AG04450 (cell line): ENCODE data around the gene LRRC4B. TPM values are rescaled to one million over a fixed set of nuclear protein-coding genes. Genes with fewer than 3 reads are reported as not detected.

ENCODE experiments used
- CTCF ChIA-PET: fragments of 300-600, 350-600 bp; formaldehyde crosslinking; extraction: SDS; loops from one replicate; lab custom pipeline; 2022; ENCODE audit warnings: antibody characterized with exemption, inconsistent platforms; lab: Charles Lee
- POLR2A ChIA-PET: fragments of 350-600 bp; formaldehyde crosslinking; extraction: SDS; loops from one replicate; lab custom pipeline; 2021; ENCODE audit warnings: antibody characterized with exemption, inconsistent platforms; lab: Yijun Ruan, JAX
- DNase-seq: peaks from one replicate; pipeline ENCODE4 v3.0.0-alpha.2; 2011; ENCODE audit warnings: low read depth, low spot score
- H3K27ac ChIP-seq: one replicate; pipeline ENCODE4 v1.5.1; 2012; ENCODE audit warnings: low read depth, low read length, control low read depth
- H3K27me3 ChIP-seq: one replicate; pipeline ENCODE4 v1.6.0; 2012; ENCODE audit warnings: low read length; ENCODE audit not compliant: control insufficient read depth, insufficient read depth
- H3K4me3 ChIP-seq: 2 replicates; pipeline ENCODE4 v1.5.1; 2011; ENCODE audit warnings: mild to moderate bottlenecking, low read depth, low read length, control low read depth
- H3K9me3 ChIP-seq: 2 replicates; pipeline ENCODE4 v1.5.1; 2012; ENCODE audit warnings: low read length; ENCODE audit not compliant: control insufficient read depth, insufficient read depth
- CTCF ChIP-seq: IDR thresholded peaks from 2 replicates; pipeline ENCODE4 v1.5.1; 2011; ENCODE audit warnings: low read depth, low read length, control low read depth, inconsistent platforms
- polyA plus RNA-seq: library from polyadenylated mRNA; depleted of rRNA; stranded (reverse); fragments of >200 nt; gene quantifications from 2 replicates; pipeline ENCODE4 v1.2.3, GENCODE V29; 2011

The LRRC4B gene
- polyA plus RNA-seq, 1 experiment, result not detected

GRCh38 chr19:50557009-50557613 is 11.1 kb downstream of the LRRC4B start:
- Histone ChIP-seq H3K27ac (no peak overlapping the region), H3K27me3 (peaks cover 10% of the 10 kb centered on the region), H3K4me3 (no peak overlapping the region), H3K9me3 (no peaks in the 10 kb centered on the region)
- ChIA-PET POLR2A (no interaction called here), CTCF (interaction anchor here (0.5 to 6.0 kb wide), 14 partner anchors 13 to 315 kb away, joined by 3 to 65 read pairs (median 4); partner anchors contain the start of gene JOSD2)
- no peak for DNase-seq
- TF ChIP-seq CTCF, result no peak

- Histone ChIP-seq H3K27me3 (peaks cover 15% of the 10 kb centered on the region), H3K4me3 (peak overlapping the region; percentile 58), H3K9me3 (no peaks in the 10 kb centered on the region), H3K27ac (no peak overlapping the region)
- ChIA-PET CTCF (interaction anchor here (0.6 to 6.0 kb wide), 27 partner anchors 12 to 1077 kb away, joined by 3 to 65 read pairs (median 4); partner anchors contain the start of gene JOSD2), POLR2A (no interaction called here)
- DNase-seq, result peak; percentile 16
- TF ChIP-seq CTCF, result peak; percentile 76
These were observed 11.8 kb downstream of the LRRC4B start for GRCh38 chr19:50556282-50557008.

GRCh38 chr19:50555450-50556281 is 12.6 kb downstream of the LRRC4B start:
- no peak overlapping the region for H3K27ac ChIP-seq
- no peak for DNase-seq
- H3K27me3 ChIP-seq, result peaks cover 19% of the 10 kb centered on the region
- POLR2A ChIA-PET, result interaction anchor here (0.5 kb wide), 1 partner anchor 47 kb away, joined by 7 read pairs; no protein-coding TSS in a partner anchor
- CTCF ChIA-PET, result interaction anchor here (0.6 to 6.0 kb wide), 25 partner anchors 11 to 1078 kb away, joined by 3 to 65 read pairs (median 4); partner anchors contain the start of gene JOSD2
- H3K4me3 ChIP-seq, result peak overlapping the region; percentile 58; the same call in 1 of the 2 replicates
- H3K9me3 ChIP-seq, result no peaks in the 10 kb centered on the region
- no peak for TF ChIP-seq CTCF

- Histone ChIP-seq H3K27me3 (peaks cover 21% of the 10 kb centered on the region), H3K4me3 (no peak overlapping the region), H3K9me3 (no peaks in the 10 kb centered on the region), H3K27ac (no peak overlapping the region)
- no peak for DNase-seq
- POLR2A ChIA-PET, result no interaction called here
- CTCF ChIA-PET, result interaction anchor here (0.6 to 6.0 kb wide), 6 partner anchors 18 to 170 kb away, joined by 3 to 65 read pairs (median 4); no protein-coding TSS in a partner anchor
- TF ChIP-seq CTCF, result no peak
These were observed 13.2 kb downstream of the LRRC4B start for GRCh38 chr19:50555033-50555432.
